ENCODE results near the gene FPGS.

- TF ChIP-seq POLR2A (IDR thresholded peaks at IDR 0.05; ENCODE audit: borderline replicate concordance, extremely low read depth, insufficient read depth, insufficient read length) (no peak), CTCF (IDR thresholded peaks at IDR 0.05 in 2 of 3, conservative IDR thresholded peaks at IDR 0.05 in 1 of 3; ENCODE audit: borderline replicate concordance in 1 of 3, insufficient read depth in 1 of 3, low read depth in 2 of 3, low read length in 2 of 3) (no peak), YY1 (IDR thresholded peaks at IDR 0.05; ENCODE audit: extremely low read depth, insufficient replicate concordance, low read depth, low read length) (no peak), MAX (IDR thresholded peaks at IDR 0.05) (no peak), ZBTB33 (IDR thresholded peaks at IDR 0.05; ENCODE audit: extremely low read depth, insufficient replicate concordance, low read length) (no peak), POLR2AphosphoS5 (IDR thresholded peaks at IDR 0.05; ENCODE audit: low read depth, low read length) (no peak), ZNF274 (IDR thresholded peaks at IDR 0.05; ENCODE audit: low read depth, low read length) (no peak), TCF7L2 (IDR thresholded peaks at IDR 0.05; ENCODE audit: borderline replicate concordance, extremely low read depth, insufficient read depth, insufficient read length) (no peak), RAD21 (IDR thresholded peaks at IDR 0.05; ENCODE audit: low read depth) (no peak), FOSL1 (IDR thresholded peaks at IDR 0.05; ENCODE audit: low read depth) (no peak), EZH2phosphoT487 (IDR thresholded peaks at IDR 0.05; ENCODE audit: borderline replicate concordance) (no peak), SP1 (IDR thresholded peaks at IDR 0.05; ENCODE audit: low read depth) (no peak)
These were observed 24.2 kb upstream of the FPGS start, which contains the start of gene SH2D3C for GRCh38 chr9:127778280-127779135.
